Mononuclear cell (primary cell): ENCODE data around the gene C1orf87. TPM values are rescaled to one million over a fixed set of nuclear protein-coding genes. Genes with fewer than 3 reads are reported as not detected.

Experiments used
- H3K27me3 ChIP-seq: 2 replicates; pipeline ENCODE4 v1.6.0; 2011; ENCODE audit warnings: low read length, control low read depth; ENCODE audit not compliant: insufficient read depth
- H3K4me1 ChIP-seq: 2 replicates; pipeline ENCODE4 v1.5.1; 2011; ENCODE audit warnings: mild to moderate bottlenecking, low read length, control low read depth; ENCODE audit not compliant: insufficient read depth
- H3K4me3 ChIP-seq: 2 replicates; pipeline ENCODE4 v1.5.1; 2011; ENCODE audit warnings: mild to moderate bottlenecking, low read length, moderate library complexity
- H3K9me3 ChIP-seq: 2 replicates; pipeline ENCODE4 v1.5.1; 2011; ENCODE audit warnings: low read depth, mild to moderate bottlenecking, control low read depth, low read length
- total RNA-seq: library from RNA; depleted of rRNA; stranded (reverse); fragments of >200 nt; gene quantifications from one replicate; pipeline ENCODE4 v1.2.3, GENCODE V29; 2012

C1orf87 gene
- total RNA-seq, 1 donor = not detected

DNA sequence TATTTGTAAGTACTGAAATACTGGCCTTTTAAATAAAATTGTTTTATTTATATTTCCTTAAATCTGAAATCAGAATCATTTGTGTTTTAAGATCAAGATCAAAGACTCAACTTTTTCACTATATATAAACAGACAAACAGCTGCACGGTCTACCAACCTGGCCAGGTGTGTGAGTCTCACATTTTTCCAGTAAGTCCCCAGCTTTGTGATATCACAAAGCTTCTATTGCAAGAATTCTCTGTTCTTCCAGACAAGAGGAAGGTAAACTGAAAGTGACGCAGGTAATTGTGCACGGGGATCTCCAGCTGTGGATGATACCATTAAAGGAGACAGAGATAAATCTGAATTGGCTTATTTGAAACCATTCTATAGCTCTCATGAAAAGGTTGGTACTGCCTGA is 105.8 kb downstream of the C1orf87 start:
- Histone ChIP-seq H3K4me3 (no peak overlapping the region), H3K4me1 (peaks cover 4% of the 10 kb centered on the region), H3K27me3 (no peaks in the 10 kb centered on the region), H3K9me3 (no peaks in the 10 kb centered on the region)

DNA sequence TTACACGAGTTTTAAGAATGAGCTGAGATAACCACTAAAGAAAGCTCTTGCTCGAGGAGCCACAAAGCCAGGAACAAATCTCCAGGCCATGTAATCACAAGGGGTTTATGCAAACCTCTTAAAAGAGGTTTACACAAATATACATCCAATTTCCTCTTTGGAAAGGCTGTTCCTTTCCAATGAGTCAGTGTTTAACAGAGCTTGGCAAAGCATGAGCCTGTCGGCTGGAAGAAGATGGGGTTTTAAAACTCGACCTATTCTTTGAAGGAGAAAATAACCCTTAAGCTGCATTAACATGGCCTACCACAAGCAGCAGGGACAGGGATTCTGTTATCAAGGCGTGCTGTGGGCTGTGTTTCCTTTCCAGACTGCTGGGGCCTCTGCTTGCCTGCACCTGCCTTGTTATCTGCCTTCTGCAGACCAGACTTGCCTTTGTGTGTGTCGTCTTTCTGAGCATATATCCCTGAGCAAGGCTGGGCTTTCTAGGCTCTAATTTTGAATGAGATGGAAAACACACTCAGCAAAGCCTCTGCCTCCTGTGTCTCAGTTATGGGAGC is 106.4 kb downstream of the C1orf87 start:
- H3K9me3 ChIP-seq = no peaks in the 10 kb centered on the region
- peaks cover 4% of the 10 kb centered on the region for H3K4me1 ChIP-seq
- H3K27me3 ChIP-seq = no peaks in the 10 kb centered on the region
- H3K4me3 ChIP-seq = no peak overlapping the region

DNA sequence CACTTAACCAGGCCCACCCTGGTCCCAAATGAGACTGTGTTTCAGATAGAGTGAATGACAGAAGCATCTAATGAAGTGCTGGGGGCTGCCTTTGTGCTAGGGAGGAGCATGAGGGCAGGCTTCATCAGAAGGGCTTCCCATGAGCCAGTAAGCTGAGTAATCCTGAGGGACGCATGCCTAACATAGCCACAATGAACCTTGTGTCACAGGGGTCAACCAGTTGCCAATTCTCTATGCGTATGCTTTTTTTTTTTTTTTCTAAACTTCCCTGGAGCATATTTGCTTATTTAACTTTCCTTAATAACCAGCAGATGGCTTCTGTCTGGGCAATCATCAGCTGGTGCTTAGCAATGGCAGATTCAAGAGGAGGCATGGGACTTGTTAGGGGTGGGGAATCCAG is 121.5 kb downstream of the C1orf87 start:
- H3K4me3 ChIP-seq = no peak overlapping the region
- H3K27me3 ChIP-seq = no peaks in the 10 kb centered on the region
- H3K9me3 ChIP-seq = no peaks in the 10 kb centered on the region
- H3K4me1 ChIP-seq = no peaks in the 10 kb centered on the region

- no peaks in the 10 kb centered on the region for H3K4me1 ChIP-seq
- no peaks in the 10 kb centered on the region for H3K9me3 ChIP-seq
- no peaks in the 10 kb centered on the region for H3K27me3 ChIP-seq
- no peak overlapping the region for H3K4me3 ChIP-seq
Observed at GRCh38 chr1:59949648-59950047, 123.9 kb downstream of the C1orf87 start.

GRCh38 chr1:59948990-59949389 is 124.6 kb downstream of the C1orf87 start:
- Histone ChIP-seq H3K9me3 (no peaks in the 10 kb centered on the region), H3K27me3 (no peaks in the 10 kb centered on the region), H3K4me1 (no peaks in the 10 kb centered on the region), H3K4me3 (no peak overlapping the region)

DNA sequence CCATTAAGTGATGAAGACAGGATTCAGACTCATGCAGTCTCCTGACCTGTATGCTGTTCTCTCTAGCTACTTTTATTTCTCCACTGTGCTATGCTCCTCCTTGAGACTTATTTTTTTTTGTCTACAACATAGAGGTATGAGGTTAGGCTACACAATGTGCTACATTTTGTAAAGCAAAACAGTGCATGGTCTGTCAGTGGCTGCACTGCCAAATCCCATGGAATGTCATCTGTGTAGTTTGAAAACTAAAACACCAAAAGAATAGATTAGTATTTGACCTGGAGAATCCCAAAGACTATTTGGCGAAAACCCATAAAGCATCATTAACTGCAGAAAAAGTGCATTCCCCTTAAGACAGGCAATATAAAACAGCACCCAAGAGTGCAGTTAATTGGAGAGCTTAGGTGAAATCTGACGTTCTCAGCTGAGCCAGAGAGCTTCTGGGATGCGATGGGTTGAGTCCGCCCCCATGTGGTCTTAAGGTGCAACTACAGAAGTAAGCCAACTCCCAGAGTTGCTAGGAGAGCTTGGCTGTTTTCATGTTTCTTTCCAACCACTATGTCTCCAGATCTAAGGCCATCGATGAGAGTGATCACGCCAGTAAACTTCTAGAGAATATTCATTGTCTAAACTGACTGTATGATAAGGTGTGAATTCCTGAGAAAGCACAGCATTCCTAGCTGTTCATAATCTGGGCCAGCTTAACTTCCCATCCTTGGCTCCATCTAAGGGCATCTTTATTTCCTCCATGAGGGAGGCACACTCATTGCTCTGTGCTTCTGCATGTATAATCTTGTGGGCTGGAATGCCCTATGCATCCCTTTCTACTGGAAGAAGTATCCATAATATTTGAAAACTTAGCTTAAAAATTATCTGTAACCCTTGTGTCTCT is 126.3 kb downstream of the C1orf87 start:
- Histone ChIP-seq H3K4me3 (no peak overlapping the region), H3K27me3 (no peaks in the 10 kb centered on the region), H3K9me3 (no peaks in the 10 kb centered on the region), H3K4me1 (no peaks in the 10 kb centered on the region)

DNA sequence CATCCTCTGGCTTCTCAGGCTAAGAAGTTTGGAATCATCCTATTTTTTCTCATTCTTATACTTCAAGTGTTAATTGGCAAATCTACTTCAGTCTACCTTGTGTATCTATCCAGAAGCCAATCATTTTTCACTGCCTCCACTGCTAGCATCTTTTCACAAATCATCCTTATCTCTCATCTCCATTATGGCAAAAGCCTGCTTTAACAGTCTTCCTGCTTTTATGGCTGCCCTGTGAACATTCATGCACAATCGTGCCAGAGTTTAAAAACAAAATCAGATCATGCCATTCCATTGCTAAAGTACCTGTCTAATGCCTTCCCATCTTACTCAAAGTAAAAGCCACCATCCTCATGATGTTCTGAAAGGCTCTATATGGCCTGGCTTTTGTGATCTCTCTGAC is 127.8 kb downstream of the C1orf87 start:
- Histone ChIP-seq H3K9me3 (no peaks in the 10 kb centered on the region), H3K4me1 (no peaks in the 10 kb centered on the region), H3K4me3 (no peak overlapping the region), H3K27me3 (no peaks in the 10 kb centered on the region)

Other genes with a start within 250 kb of the C1orf87 start
- 0.10 TPM for gene CYP2J2, start 147.0 kb downstream of the C1orf87 start, total RNA-seq